COLO668 (cell line): ENCODE measurements around the gene THBS2.
A peak's percentile ranks its signal among the peaks of the same experiment; 100 is the strongest.

Experiments
- DNase-seq: peaks from one replicate; lab custom pipeline; 2025; ENCODE audit not compliant: unreplicated experiment; lab: John Stamatoyannopoulos, UW

The THBS2 gene

GRCh38 chr6:169250660-169251059 is 3.0 kb downstream of the THBS2 start:
- peak; percentile 9 for DNase-seq

- no peak for DNase-seq
Observed at GRCh38 chr6:169249057-169249456, 4.6 kb downstream of the THBS2 start.

- no peak for DNase-seq
Observed at GRCh38 chr6:169248521-169248971, 5.1 kb downstream of the THBS2 start.

- DNase-seq, result no peak
Observed at GRCh38 chr6:169247991-169248390, 5.7 kb downstream of the THBS2 start.

GRCh38 chr6:169247419-169247818 is 6.2 kb downstream of the THBS2 start:
- no peak for DNase-seq

GRCh38 chr6:169246445-169246844 is 7.2 kb downstream of the THBS2 start:
- DNase-seq, result no peak

- no peak for DNase-seq
Observed at GRCh38 chr6:169244684-169245383, 8.8 kb downstream of the THBS2 start.

- no peak for DNase-seq
Observed at GRCh38 chr6:169243661-169244060, 10.0 kb downstream of the THBS2 start.

- no peak for DNase-seq
Observed at GRCh38 chr6:169243186-169243585, 10.5 kb downstream of the THBS2 start.

- DNase-seq, result no peak
Observed at GRCh38 chr6:169241688-169242350, 11.8 kb downstream of the THBS2 start.

- DNase-seq, result no peak
Observed at GRCh38 chr6:169240591-169241390, 12.9 kb downstream of the THBS2 start.

- DNase-seq, result no peak
Observed at GRCh38 chr6:169240125-169240524, 13.5 kb downstream of the THBS2 start.

GRCh38 chr6:169239181-169239580 is 14.5 kb downstream of the THBS2 start:
- DNase-seq, result no peak

GRCh38 chr6:169238766-169239165 is 14.9 kb downstream of the THBS2 start:
- DNase-seq, result no peak

- DNase-seq, result peak; percentile 13
Observed at GRCh38 chr6:169237496-169238134, 16.0 kb downstream of the THBS2 start.

GRCh38 chr6:169236988-169237387 is 16.7 kb downstream of the THBS2 start:
- no peak for DNase-seq

- no peak for DNase-seq
Observed at GRCh38 chr6:169236545-169236944, 17.1 kb downstream of the THBS2 start.

- no peak for DNase-seq
Observed at GRCh38 chr6:169235286-169235685, 18.4 kb downstream of the THBS2 start.

- no peak for DNase-seq
Observed at GRCh38 chr6:169234634-169235033, 19.0 kb downstream of the THBS2 start.

- DNase-seq, result no peak
Observed at GRCh38 chr6:169233832-169234231, 19.8 kb downstream of the THBS2 start.

GRCh38 chr6:169233181-169233580 is 20.5 kb downstream of the THBS2 start:
- DNase-seq, result no peak
